Ectodermal cell (in vitro differentiated cells): ENCODE results near the gene MTIF3.

Experiments
- H3K27ac ChIP-seq: 2 replicates; pipeline ENCODE4 v1.7.0; 2013; ENCODE audit warnings: mild to moderate bottlenecking, low read depth, low read length; ENCODE audit not compliant: insufficient read depth, poor library complexity, severe bottlenecking
- H3K27me3 ChIP-seq: 2 replicates; pipeline ENCODE4 v1.7.0; 2013; ENCODE audit warnings: mild to moderate bottlenecking, low read length; ENCODE audit not compliant: insufficient read depth, control insufficient read depth, poor library complexity, severe bottlenecking
- H3K36me3 ChIP-seq: one replicate; pipeline ENCODE4 v1.7.0; 2013; ENCODE audit warnings: low read length; ENCODE audit not compliant: control insufficient read depth, insufficient read depth
- H3K4me1 ChIP-seq: one replicate; pipeline ENCODE4 v1.7.0; 2013; ENCODE audit warnings: low read length; ENCODE audit not compliant: control insufficient read depth, insufficient read depth
- H3K4me3 ChIP-seq: 2 replicates; pipeline ENCODE4 v1.7.0; 2013; ENCODE audit warnings: low read depth, low read length, control low read depth; ENCODE audit not compliant: insufficient read depth
- H3K9me3 ChIP-seq: 2 replicates; pipeline ENCODE4 v1.7.0; 2013; ENCODE audit warnings: mild to moderate bottlenecking, low read length, moderate library complexity; ENCODE audit not compliant: control insufficient read depth
- WGBS, 2 experiments: methylation state at CpG; one replicate each; pipeline ENCODE4 v1.1.7; 2013; ENCODE audit warnings: missing lambda C conversion rate in 2 of 2; 5-methylcytosine and 5-hydroxymethylcytosine counted together

MTIF3 gene

GRCh38 chr13:27461940-27462584 lies 11.7 kb upstream of the MTIF3 start:
- H3K36me3 ChIP-seq, result no peaks in the 10 kb centered on the region
- H3K27me3 ChIP-seq, result no peaks in the 10 kb centered on the region
- H3K27ac ChIP-seq, result no peak overlapping the region
- no peak overlapping the region for H3K4me3 ChIP-seq
- WGBS, 2 experiments, result 92 to 94% methylated on average over 11 to 12 of the region's 12 CpGs
- no peaks in the 10 kb centered on the region for H3K4me1 ChIP-seq
- H3K9me3 ChIP-seq, result no peaks in the 10 kb centered on the region

- H3K4me1 ChIP-seq, result no peaks in the 10 kb centered on the region
- H3K36me3 ChIP-seq, result no peaks in the 10 kb centered on the region
- peaks cover 29% of the 10 kb centered on the region for H3K27me3 ChIP-seq
- no peak overlapping the region for H3K27ac ChIP-seq
- H3K4me3 ChIP-seq, result no peak overlapping the region
- 45 to 56% methylated on average over 5 of the region's 5 CpGs for WGBS, 2 experiments
- H3K9me3 ChIP-seq, result no peaks in the 10 kb centered on the region
These were observed 5.0 kb upstream of the MTIF3 start for GRCh38 chr13:27455331-27455855.

- H3K27ac ChIP-seq, result no peak overlapping the region
- peaks cover 5% of the 10 kb centered on the region for H3K4me1 ChIP-seq
- H3K4me3 ChIP-seq, result peak overlapping the region; percentile 74
- no peaks in the 10 kb centered on the region for H3K36me3 ChIP-seq
- peaks cover 29% of the 10 kb centered on the region for H3K27me3 ChIP-seq
- 3 to 4% methylated on average over 34 of the region's 34 CpGs for WGBS, 2 experiments
- no peaks in the 10 kb centered on the region for H3K9me3 ChIP-seq
These were observed 632 bp upstream of the MTIF3 start for GRCh38 chr13:27450921-27451471.

DNA sequence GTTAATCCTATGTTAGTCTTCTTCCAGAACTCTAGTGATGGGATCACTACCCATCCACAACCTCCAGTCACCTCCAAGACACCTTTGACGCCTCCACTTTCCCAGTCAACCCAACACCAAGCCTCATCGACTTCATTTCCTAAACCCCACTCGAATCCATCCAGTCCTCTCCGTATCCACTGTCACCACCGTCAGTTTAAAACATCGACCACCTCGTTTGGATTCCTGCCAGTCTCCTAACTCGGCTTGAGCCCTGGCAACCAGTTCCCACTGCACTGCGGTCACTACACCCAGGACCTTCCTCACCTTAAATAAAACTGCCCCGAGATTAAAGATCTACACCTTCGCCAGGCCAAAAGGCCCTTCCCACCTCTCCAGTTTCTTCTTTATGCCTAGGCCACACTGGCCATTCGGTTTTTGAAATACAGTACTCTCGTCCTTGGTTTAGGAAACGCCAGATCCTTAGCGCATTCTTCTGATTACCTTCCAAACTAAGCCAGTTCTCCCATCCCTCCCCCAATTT lies 1.2 kb downstream of the MTIF3 start:
- H3K4me3 ChIP-seq, result peak overlapping the region; percentile 74
- 82 to 84% methylated on average over 15 of the region's 15 CpGs for WGBS, 2 experiments
- no peaks in the 10 kb centered on the region for H3K9me3 ChIP-seq
- peaks cover 5% of the 10 kb centered on the region for H3K4me1 ChIP-seq
- H3K36me3 ChIP-seq, result no peaks in the 10 kb centered on the region
- H3K27ac ChIP-seq, result no peak overlapping the region
- peaks cover 29% of the 10 kb centered on the region for H3K27me3 ChIP-seq

DNA sequence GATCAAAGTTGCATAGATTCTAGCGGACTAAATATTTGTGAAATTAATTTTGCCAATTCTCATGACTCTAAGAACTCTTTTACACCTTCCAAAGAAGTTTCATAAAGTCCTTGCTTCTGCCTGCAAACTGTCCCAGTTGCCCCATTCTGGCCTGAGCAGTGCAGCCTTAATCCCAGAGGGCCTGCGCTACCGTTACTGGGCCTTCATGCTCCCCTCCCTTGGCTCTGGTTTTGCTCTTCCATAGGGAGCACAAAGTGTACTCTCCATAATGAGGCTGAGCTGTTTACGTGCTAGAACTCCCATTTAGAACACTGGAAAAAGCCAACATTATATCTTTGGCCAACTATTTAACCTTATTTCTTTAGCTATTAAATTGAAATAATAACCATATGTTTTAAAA lies 2.1 kb downstream of the MTIF3 start:
- H3K9me3 ChIP-seq, result no peaks in the 10 kb centered on the region
- 97 to 98% methylated on average over 4 of the region's 4 CpGs for WGBS, 2 experiments
- H3K4me3 ChIP-seq, result no peak overlapping the region
- no peaks in the 10 kb centered on the region for H3K36me3 ChIP-seq
- H3K27me3 ChIP-seq, result peaks cover 25% of the 10 kb centered on the region
- H3K4me1 ChIP-seq, result peaks cover 5% of the 10 kb centered on the region
- no peak overlapping the region for H3K27ac ChIP-seq

DNA sequence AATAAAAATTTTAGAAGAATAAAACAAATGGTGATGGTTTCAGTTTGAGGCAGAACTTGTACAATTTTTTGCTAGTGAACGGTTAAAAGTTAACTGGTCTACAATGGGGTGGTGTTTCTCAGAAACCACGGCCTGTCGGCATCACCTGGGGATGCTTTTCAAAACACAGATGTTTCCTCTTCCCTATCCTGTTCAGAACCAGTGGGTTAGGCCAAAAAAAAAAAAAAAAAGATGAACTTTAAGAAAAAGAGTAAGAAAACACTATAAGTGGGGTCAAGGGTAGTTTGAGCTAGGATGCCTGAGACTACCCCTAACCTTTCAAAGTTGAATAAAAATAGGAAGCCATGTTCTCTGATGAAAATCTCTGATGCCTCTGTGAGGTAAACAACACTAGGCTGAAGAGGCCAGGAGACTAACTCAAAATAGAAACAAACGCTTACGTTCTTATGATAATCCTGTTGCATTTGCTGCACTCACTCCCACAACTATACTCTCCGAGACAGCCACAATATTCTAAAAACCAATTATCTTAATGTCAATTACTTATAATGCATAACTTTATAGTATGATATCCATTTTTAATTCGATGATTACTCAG lies 3.3 kb downstream of the MTIF3 start:
- Histone ChIP-seq H3K27ac (no peak overlapping the region), H3K4me1 (peaks cover 5% of the 10 kb centered on the region), H3K9me3 (no peaks in the 10 kb centered on the region), H3K27me3 (peaks cover 14% of the 10 kb centered on the region), H3K4me3 (no peak overlapping the region), H3K36me3 (no peaks in the 10 kb centered on the region)
- 91 to 93% methylated on average over 7 of the region's 7 CpGs for WGBS, 2 experiments

DNA sequence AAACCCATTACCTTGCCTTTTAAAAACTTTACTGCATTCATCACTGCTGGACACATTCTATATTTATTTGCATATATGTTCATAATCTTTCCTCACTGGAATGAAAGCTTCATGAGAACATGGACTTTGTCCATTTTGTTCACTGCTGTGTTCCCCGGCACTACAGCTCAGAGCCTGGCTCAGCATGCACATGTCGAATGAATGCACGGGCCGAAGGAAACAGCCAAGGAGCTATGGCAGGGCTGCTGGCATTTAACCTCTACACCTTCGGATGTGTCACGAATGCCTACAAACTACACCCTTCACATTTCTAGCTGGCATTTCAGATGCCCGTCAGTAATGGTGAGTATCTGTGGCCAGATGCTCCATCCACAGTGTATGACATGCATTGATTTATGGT lies 7.6 kb downstream of the MTIF3 start:
- no peaks in the 10 kb centered on the region for H3K9me3 ChIP-seq
- 92 to 94% methylated on average over 7 of the region's 7 CpGs for WGBS, 2 experiments
- no peak overlapping the region for H3K4me3 ChIP-seq
- no peak overlapping the region for H3K27ac ChIP-seq
- H3K27me3 ChIP-seq, result no peaks in the 10 kb centered on the region
- no peaks in the 10 kb centered on the region for H3K36me3 ChIP-seq
- H3K4me1 ChIP-seq, result no peaks in the 10 kb centered on the region

DNA sequence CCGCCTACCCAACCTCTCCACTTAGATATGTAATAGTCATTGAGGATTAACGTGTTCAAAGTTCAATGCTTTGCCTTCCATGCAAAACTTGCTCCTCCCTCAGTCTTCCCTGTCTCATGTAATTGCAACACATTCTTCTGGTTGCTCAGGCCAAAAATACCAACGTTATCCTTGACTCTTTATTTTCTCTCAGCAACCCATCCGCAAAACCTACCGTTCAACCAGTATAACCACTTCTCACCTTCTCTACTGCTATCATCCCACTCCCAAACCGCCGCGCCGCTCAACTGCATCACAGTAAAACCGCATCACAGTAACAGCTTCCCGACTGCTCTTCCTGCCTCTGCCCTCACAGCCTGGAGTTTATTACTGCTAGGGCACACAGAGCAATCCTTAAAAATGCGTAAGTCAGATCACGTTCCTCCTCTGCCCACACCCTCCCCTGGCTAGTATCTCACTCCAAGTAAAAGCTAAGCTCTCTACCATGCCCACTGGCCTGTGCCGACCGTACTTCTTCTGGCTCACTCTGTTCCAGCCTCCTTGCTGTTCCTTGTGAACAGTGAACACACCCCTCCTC lies 8.2 kb downstream of the MTIF3 start:
- WGBS, 2 experiments, result 79 to 87% methylated on average over 15 of the region's 15 CpGs

GRCh38 chr13:27440408-27440807 lies 10.0 kb downstream of the MTIF3 start:
- 90 to 91% methylated on average over 1 of the region's 1 CpG for WGBS, 2 experiments
- Histone ChIP-seq H3K9me3 (no peaks in the 10 kb centered on the region), H3K4me3 (no peak overlapping the region), H3K27ac (no peak overlapping the region), H3K4me1 (no peaks in the 10 kb centered on the region), H3K36me3 (peaks cover 4% of the 10 kb centered on the region), H3K27me3 (no peaks in the 10 kb centered on the region)

More for the DNA sequence above, 8.2 kb downstream of the MTIF3 start:
- no peaks in the 10 kb centered on the region for H3K9me3 ChIP-seq
- H3K4me3 ChIP-seq, result no peak overlapping the region
- no peak overlapping the region for H3K27ac ChIP-seq
- no peaks in the 10 kb centered on the region for H3K4me1 ChIP-seq
- no peaks in the 10 kb centered on the region for H3K27me3 ChIP-seq
- no peaks in the 10 kb centered on the region for H3K36me3 ChIP-seq

GRCh38 chr13:27437126-27437525 lies 13.2 kb downstream of the MTIF3 start:
- Histone ChIP-seq H3K36me3 (peaks cover 30% of the 10 kb centered on the region), H3K9me3 (no peaks in the 10 kb centered on the region)
- 90 to 97% methylated on average over 2 of the region's 2 CpGs for WGBS, 2 experiments

More at GRCh38 chr13:27437126-27437525, 13.2 kb downstream of the MTIF3 start:
- H3K27me3 ChIP-seq, result no peaks in the 10 kb centered on the region
- H3K4me3 ChIP-seq, result no peak overlapping the region
- H3K4me1 ChIP-seq, result no peaks in the 10 kb centered on the region
- no peak overlapping the region for H3K27ac ChIP-seq
